Brain microvascular endothelial cell (primary cell): ENCODE data around the gene SLC24A3.

Experiments used
- DNase-seq: peaks from one replicate; pipeline ENCODE4 v3.0.0-alpha.2; 2020
- H3K27ac ChIP-seq: fragments of 250-450 bp; sonication (Bioruptor Pico); 2 replicates; pipeline ENCODE4 v1.5.1; 2020; ENCODE audit warnings: mild to moderate bottlenecking, moderate library complexity
- H3K27me3 ChIP-seq: fragments of 250-450 bp; sonication (Bioruptor Pico); replicated peaks from 2 replicates; pipeline ENCODE4 v1.5.1; 2020; ENCODE audit warnings: mild to moderate bottlenecking
- H3K36me3 ChIP-seq: fragments of 250-450 bp; sonication (Bioruptor Pico); replicated peaks from 2 replicates; pipeline ENCODE4 v1.5.1; 2020; ENCODE audit warnings: mild to moderate bottlenecking
- H3K4me3 ChIP-seq: 2 replicates; pipeline ENCODE4 v1.5.1; 2011; ENCODE audit warnings: low read depth, mild to moderate bottlenecking, control low read depth, low read length, moderate library complexity
- CTCF ChIP-seq: IDR thresholded peaks from 2 replicates; pipeline ENCODE4 v1.5.1; 2011; ENCODE audit warnings: low read depth, mild to moderate bottlenecking, moderate library complexity, low read length, control low read depth, inconsistent platforms; ENCODE audit errors: missing control alignments
- in situ Hi-C: cut with HindIII; loops from 2 replicates; pipeline ENCODE4 v1.10.0; 2017; ENCODE audit warnings: low sequenced_read_pairs, low pct_ligation_motif_present

SLC24A3 gene

GRCh38 chr20:19765913-19766312 lies 553.5 kb downstream of the SLC24A3 start:
- Histone ChIP-seq H3K4me3 (no peak overlapping the region), H3K27me3 (no peaks in the 10 kb centered on the region), H3K27ac (no peak overlapping the region), H3K36me3 (no peaks in the 10 kb centered on the region)
- TF ChIP-seq CTCF = no peak
- DNase-seq = no peak
- in situ Hi-C loops = no loop called here

- in situ Hi-C loops = no loop called here
- Histone ChIP-seq H3K36me3 (no peaks in the 10 kb centered on the region), H3K27ac (no peak overlapping the region), H3K4me3 (no peak overlapping the region), H3K27me3 (no peaks in the 10 kb centered on the region)
- TF ChIP-seq CTCF = no peak
- DNase-seq = no peak
Observed at GRCh38 chr20:19767070-19767469, 554.6 kb downstream of the SLC24A3 start.

- no peak for DNase-seq
- Histone ChIP-seq H3K36me3 (no peaks in the 10 kb centered on the region), H3K4me3 (no peak overlapping the region), H3K27me3 (no peaks in the 10 kb centered on the region), H3K27ac (no peak overlapping the region)
- in situ Hi-C loops = no loop called here
- TF ChIP-seq CTCF = no peak
Observed at GRCh38 chr20:19768325-19768842, 555.9 kb downstream of the SLC24A3 start.

- Histone ChIP-seq H3K36me3 (no peaks in the 10 kb centered on the region), H3K27me3 (no peaks in the 10 kb centered on the region), H3K4me3 (no peak overlapping the region), H3K27ac (no peak overlapping the region)
- in situ Hi-C loops = no loop called here
- no peak for TF ChIP-seq CTCF
- no peak for DNase-seq
Observed at GRCh38 chr20:19769507-19769906, 557.1 kb downstream of the SLC24A3 start.

- in situ Hi-C loops = no loop called here
- Histone ChIP-seq H3K27ac (no peak overlapping the region), H3K27me3 (no peaks in the 10 kb centered on the region), H3K36me3 (no peaks in the 10 kb centered on the region), H3K4me3 (no peak overlapping the region)
- TF ChIP-seq CTCF = no peak
- no peak for DNase-seq
Observed at GRCh38 chr20:19770375-19770774, 557.9 kb downstream of the SLC24A3 start.

GRCh38 chr20:19771031-19771430 lies 558.6 kb downstream of the SLC24A3 start:
- in situ Hi-C loops = no loop called here
- Histone ChIP-seq H3K36me3 (no peaks in the 10 kb centered on the region), H3K27me3 (no peaks in the 10 kb centered on the region), H3K4me3 (no peak overlapping the region), H3K27ac (no peak overlapping the region)
- TF ChIP-seq CTCF = no peak
- DNase-seq = no peak
